SH-SY5Y (cell line): ENCODE measurements around the gene DCDC1.
A peak's percentile ranks its signal among the peaks of the same experiment; 100 is the strongest.

Experiments
- GATA2 ChIP-seq: IDR thresholded peaks from 2 replicates; pipeline ENCODE4 v1.6.1; 2011; ENCODE audit warnings: mild to moderate bottlenecking, low read depth, low read length
- GATA3 ChIP-seq: IDR thresholded peaks from 2 replicates; pipeline ENCODE4 v1.6.1; 2011; ENCODE audit warnings: low read depth, mild to moderate bottlenecking, low read length, moderate library complexity

DCDC1 gene

DNA sequence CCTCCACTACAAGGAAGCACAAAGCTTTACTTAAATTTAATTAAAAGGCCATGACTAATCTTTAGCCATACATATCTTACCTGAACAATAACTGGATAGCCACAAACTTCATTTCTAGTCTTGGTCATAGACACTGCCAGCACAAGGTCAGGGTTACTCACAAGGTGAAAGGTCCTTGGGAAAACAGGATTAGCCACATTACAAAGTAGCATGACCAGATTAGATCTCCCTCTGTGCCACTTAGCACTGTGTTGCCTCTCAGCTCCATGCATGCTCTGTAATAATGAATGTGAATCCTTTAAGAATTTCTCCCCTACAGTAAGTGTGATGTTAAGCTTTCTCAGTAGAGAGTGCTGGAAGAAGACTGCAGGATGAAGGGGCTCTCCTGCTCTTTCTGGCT is 458.3 kb downstream of the DCDC1 start:
- TF ChIP-seq GATA3 (no peak), GATA2 (no peak)

DNA sequence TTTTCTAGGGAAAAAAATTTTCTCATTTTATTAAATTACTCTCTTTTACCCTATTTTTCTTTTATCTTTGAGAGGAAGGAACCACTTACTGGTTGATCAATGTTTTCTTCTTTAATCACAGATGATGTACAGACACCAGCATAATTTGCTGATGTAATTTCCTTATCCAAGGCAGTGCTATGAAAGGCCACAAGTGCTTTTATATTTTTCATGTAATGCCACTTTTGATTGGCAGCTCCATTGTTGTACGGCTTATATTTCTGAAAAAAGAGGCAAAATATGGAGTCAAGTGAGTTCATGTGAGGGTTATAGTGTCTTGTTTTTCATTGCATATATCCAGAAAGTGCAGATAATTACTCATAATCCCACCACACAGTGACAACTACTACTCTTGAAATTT is 460.7 kb downstream of the DCDC1 start:
- no peak for TF ChIP-seq GATA2
- no peak for TF ChIP-seq GATA3

DNA sequence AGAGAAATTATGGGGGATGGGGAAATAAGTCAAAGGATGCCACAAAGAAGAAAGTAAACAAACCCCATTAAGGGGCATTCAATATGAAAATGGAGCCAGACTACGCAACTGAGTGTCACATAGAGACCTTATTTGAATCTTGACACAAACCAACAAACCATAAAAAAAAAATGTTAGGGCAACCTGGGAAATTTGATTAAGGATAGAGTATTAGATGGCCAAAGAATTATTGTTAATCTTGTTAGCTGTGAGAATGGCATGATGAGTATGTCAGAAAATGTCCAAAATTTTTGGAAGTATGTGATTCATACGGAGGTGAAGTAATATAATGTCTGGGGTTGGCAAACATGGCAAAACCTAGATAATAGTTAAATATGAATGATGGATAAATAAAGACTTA is 461.3 kb downstream of the DCDC1 start:
- TF ChIP-seq GATA2: no peak

DNA sequence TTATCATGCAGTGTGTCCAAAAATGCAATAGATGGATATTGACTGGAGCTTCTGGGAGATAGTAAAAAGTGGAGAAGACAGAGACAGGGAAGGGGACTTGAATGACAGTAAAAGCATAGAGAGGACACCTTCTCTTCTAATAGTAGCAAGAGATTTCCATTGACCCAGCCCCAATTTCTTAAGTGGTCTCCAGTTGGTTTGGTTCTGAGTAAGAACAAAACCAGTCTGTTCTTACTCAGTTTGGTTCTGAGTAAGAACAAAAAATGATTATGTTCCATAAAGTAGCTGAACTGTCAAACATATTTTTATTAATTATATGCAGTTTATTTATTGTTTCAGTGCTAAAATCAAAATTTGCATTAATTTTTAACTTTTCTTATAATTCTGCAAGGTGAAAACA is 466.6 kb downstream of the DCDC1 start:
- TF ChIP-seq GATA3 (no peak), GATA2 (no peak)

DNA sequence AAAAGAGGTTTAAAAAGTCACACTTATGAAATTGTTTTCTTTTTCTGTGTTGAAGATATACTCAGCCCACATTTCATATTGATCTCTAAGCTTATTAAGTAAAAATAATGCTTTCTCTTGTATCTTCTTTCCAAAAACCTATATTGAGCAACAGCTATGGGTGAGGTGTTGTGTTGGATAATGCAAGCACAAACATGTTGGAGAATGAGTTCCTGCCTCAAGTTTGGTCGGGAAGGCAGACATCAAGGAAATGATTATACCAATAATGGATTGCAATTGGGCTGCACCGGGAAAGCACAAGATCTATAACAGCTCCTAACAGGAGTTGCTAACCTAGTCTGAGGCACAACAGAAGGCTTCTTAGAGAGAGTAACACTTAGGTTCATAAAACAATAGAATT is 474.5 kb downstream of the DCDC1 start:
- TF ChIP-seq GATA2 (no peak), GATA3 (no peak)

DNA sequence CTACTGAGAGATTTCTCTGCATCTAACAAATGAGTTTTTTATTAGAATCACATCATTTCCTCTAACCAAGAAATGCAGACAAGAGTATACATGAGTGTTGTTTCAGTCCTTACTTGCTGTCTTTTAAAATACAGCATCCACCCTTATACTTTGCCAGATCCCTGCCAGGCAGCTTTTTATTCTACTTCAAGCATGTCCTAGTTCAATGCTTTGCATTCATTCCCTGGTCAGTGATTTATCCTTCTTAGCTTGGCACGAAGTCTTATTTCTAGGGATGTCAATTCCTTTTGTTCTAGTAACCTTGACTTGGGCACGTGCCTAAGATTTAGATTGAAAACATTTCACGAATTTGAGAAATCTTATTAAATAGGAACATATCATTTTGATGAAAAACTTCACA is 476.2 kb downstream of the DCDC1 start:
- TF ChIP-seq GATA2 (no peak), GATA3 (no peak)

DNA sequence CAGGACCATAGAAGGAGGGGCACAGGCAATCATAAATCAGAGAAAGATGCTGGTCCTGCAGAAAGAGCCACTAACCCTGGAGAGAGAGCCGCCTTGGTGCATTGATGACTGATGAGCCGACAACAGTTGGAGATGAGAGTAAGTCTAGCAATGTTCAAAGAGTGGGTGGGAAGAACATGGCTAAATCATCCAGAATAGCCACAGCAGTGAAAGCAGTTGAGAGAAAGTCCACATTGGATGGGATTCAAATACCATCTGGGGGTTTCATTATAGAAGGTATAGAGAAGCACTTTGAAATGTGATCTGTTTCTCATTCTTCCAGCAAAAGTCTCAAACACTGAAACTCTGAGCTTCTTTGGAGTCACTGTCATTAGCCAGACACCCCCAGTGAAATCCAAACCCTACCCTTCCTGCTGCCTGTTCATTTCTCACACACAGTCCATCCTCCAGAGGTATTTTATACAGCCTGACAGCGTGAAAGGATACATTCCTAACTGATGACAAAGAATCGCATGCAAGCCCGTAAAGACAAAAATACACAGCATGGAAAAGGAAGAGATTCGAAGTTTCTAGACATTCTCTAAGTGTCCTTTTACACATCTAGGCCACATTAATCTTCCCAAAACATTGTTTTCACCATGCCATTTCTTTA is 480.3 kb downstream of the DCDC1 start:
- TF ChIP-seq GATA3: no peak
- TF ChIP-seq GATA2: no peak

DNA sequence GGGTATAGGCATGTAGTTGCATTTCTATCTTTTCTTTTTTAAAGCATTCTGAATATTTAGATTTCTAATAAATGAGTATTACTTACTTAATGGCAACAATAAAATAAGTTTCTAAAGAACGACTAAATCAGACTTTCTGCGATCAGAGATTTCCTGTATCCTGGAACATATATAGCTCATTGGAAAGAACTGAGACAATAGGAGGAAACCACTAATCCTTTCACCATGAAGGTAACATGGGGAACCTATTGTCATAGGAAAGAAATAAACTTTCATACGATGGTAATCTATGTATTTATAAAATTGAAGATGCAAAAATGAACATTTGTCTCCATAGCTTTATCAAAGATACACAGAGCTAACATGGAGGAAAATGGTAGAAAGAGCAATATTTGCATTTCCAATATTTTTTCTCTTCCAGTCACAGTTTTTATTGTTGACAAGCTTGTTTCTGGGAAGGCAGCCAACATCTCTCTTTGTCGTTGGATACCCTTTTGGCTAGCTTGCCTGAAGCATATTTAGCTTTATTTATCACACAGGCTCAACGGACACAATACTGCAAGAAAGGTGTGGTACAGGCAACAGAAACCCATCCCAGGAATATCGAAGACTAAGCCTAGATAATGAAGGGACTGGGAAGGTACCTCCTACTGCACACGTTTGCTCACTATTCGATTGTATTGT is 490.1 kb downstream of the DCDC1 start:
- TF ChIP-seq GATA2 (no peak), GATA3 (no peak)

DNA sequence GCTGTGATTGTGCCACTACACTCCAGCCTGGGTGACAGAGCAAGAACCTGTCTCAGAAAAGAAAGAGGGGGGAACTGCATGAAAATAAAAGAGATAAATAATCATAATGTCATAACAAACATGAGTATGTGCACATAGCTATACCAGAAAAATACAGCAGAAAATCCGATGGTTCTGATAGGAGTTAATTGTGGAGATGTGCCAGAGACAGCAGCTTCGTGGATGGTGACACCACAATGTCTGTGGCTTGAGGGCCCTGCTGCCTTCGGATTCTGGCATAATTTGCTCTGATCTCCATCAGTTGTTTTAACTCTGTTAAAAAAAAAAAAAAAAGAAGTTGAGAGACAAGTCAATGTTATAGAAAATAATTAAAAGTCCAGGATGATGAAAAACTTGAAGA is 491.1 kb downstream of the DCDC1 start:
- TF ChIP-seq GATA2 (peak; percentile 83), GATA3 (no peak)

DNA sequence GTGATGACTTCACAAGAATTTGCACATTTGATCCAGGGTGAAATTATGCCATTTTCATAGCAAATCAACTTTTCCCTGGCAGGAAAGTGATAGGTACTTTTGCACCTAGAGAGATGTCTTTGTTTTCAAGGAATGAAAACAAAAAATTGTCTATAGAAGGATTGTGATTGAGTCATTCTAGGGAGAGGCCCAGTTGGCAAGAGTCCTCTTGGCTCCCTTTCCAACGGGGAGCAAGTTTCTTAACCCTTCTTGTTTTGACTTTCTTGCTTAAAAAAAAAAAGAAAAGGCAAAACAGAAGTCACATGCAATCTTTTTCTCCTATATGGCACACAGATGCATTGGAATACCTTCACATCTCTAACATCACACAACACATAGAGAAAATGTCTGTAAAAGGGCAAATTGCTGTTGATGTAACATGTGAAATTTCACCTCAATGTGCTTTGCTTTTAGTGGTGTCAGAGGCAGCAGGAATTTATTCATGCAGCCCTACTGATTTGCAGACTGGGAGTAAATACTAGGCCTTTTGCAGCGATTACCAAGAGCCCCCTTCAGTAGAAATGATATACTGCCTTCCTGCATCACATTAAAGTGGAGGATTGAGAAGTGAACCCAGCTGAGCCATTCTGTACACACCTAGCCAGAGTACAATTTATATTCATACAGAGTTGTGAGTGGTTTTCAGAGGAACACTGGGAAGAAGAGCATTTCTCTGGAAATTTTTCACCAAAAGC is 492.7 kb downstream of the DCDC1 start:
- TF ChIP-seq GATA2: no peak
- TF ChIP-seq GATA3: no peak

DNA sequence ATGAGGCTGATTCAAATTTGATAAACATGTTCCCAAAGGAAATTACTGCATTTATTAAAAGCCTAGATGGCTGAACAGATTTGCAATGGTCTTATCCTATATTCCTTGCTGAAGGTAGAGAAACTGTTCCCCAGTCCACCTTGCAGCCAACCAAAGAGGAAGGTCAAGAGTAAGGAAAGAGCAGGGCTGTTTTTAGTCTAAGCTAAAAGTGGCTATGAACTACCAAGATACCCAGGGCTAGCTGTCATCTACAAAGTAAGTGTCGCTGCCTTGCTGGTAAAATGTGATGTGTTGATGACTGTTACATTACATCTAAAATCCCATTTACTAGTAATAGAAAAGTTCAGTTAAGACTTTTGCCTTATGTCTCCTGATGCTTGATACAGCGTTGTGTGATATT is 493.3 kb downstream of the DCDC1 start:
- TF ChIP-seq GATA2: no peak
- TF ChIP-seq GATA3: no peak

DNA sequence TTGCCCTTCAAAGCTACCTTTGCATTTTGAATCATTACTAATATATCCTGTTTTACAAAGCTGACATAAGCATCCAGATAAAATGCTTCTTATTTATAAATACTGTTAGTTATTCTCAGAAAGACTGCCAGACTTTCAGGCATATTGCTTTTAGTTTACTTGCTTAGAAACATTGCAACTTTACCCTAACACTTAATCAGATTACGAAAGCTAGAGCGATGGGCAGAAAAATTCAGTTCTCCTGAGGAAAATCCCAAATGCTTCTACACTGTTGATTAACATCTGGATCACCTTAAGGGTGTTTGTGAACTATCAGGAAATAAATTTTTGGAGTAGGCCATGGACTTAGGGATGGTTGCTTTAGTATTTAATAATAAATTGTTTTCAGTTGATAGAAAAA is 493.7 kb downstream of the DCDC1 start:
- TF ChIP-seq GATA3 (no peak), GATA2 (no peak)

DNA sequence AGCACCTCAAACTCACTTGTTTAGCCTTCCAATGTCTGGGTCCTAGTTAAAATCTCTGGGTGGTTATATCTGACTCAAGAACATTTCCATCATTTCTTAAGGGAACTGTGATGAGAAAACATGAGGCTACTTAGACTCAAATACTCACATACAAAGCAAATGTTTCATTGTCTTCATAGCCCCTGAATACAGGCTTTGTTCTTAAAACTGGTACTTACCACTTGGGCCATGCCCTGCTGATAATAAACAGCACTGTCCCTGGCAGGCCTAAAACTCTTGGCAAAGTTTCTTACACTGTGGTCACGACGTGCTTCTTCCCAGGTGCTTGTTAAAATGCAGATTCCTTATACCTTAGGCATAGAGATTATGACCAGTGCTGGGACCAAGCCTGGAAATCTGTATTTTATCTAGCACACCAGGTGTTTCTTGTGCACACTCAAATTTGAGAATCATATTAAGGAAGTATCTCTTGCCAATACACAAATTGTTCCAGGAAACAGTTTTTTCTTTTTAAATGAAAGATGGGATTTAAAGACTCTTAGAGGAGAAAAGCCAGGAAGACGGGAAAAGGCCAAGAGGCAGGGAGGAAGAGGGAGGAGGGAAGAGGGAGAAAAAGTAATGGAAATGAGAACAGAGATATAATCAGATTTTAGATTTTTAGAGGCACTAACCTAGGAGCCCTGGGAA is 495.5 kb downstream of the DCDC1 start:
- no peak for TF ChIP-seq GATA3
- no peak for TF ChIP-seq GATA2

DNA sequence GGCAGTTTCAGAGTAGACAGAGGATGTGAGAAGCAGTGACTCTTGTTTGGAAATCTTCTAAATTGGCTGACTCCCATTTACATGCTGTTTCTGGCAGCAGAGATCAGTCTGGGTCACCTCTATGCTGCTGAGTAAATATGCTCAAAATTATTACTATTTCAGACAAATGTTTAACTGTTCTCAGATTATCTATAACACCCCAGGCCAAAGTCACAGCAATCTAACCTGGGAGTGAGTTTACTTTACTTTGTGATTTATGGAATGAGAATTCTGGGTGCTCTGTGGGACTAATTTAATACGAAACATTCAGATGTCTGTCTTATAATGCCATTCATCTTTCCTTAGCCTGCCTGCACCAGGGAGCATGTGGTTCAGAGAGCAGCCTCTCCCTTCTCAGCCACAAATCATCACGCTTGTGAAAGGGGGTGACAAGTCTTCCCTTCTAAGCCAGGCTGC is 500.9 kb downstream of the DCDC1 start:
- peak; percentile 47; the same call in 1 of the 2 replicates for TF ChIP-seq GATA2
- TF ChIP-seq GATA3: no peak

DNA sequence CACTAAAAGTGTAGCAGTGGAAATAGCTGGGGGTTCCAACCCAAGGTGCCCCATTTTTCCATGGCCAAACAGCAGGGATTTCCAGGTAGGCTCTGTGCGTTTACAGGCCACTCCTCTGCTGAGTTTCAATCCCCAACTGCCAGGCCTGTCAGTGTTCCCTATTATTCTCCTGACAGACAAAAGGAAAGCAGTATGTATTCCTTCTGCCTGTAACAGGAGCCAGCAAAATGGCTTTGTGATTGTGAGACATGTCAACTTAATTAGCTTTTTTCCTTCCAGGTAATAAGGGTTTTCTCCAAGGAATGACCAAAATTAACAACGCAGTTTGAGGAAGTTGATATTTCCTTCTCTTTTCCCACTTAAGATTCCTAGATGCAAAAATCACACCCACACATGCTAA is 506.3 kb downstream of the DCDC1 start:
- no peak for TF ChIP-seq GATA2
- no peak for TF ChIP-seq GATA3
